K562 (cell line): ENCODE results near the gene PSD2. TPM values are rescaled to one million over a fixed set of nuclear protein-coding genes. Genes with fewer than 3 reads are reported as not detected.

ENCODE experiments used
- AFF1 ChIP-seq, 2 experiments: fragments of 450-650 bp; IDR thresholded peaks; 2 replicates each; pipeline ENCODE4 v1.6.1; 2018; ENCODE audit warnings: mild to moderate bottlenecking in 2 of 2, low read depth in 1 of 2; ENCODE audit not compliant: partially characterized antibody in 2 of 2
- ETV6 ChIP-seq, 3 experiments: fragments of 150-350 bp in 1 of 3; sonication (generic) in 1 of 3; formaldehyde crosslinking in 1 of 3; IDR thresholded peaks; 2 replicates each; pipeline versions ENCODE4 v1.6.1 to v1.8.0; 2014 to 2022; ENCODE audit warnings: borderline replicate concordance in 2 of 3, low read depth in 2 of 3, antibody characterized with exemption in 1 of 3, low read length in 1 of 3, mild to moderate bottlenecking in 1 of 3, missing genetic modification reagents in 1 of 3
- FOS ChIP-seq: IDR thresholded peaks from 3 replicates; pipeline ENCODE4 v1.6.1; 2011; ENCODE audit not compliant: insufficient read length; ENCODE audit errors: extremely low read depth
- HDAC8 ChIP-seq: fragments of 450-650 bp; IDR thresholded peaks from 2 replicates; pipeline ENCODE4 v1.6.1; 2016; ENCODE audit warnings: mild to moderate bottlenecking, missing genetic modification characterization, moderate library complexity, missing compliant biosample characterization
- IFI16 ChIP-seq: fragments of 250-450 bp; sonication (Bioruptor Pico); IDR thresholded peaks from 2 replicates; pipeline ENCODE4 v2.1.2; 2022; ENCODE audit warnings: mild to moderate bottlenecking, inconsistent platforms
- LARP7 ChIP-seq: fragments of 450-650 bp; IDR thresholded peaks from 2 replicates; pipeline ENCODE4 v1.6.1; 2016
- NRF1 ChIP-seq, 2 experiments: fragments of 450-650 bp; IDR thresholded peaks in 1 of 2; conservative IDR thresholded peaks in 1 of 2; 2 replicates each; pipeline ENCODE4 v1.6.1; 2014; ENCODE audit warnings: mild to moderate bottlenecking in 2 of 2
- PBX2 ChIP-seq, 2 experiments: IDR thresholded peaks in 1 of 2; conservative IDR thresholded peaks in 1 of 2; 2 replicates each; pipeline ENCODE4 v1.6.1; 2016; ENCODE audit warnings: low read depth in 2 of 2, mild to moderate bottlenecking in 1 of 2, missing compliant biosample characterization in 1 of 2, missing genetic modification characterization in 1 of 2, moderate library complexity in 1 of 2
- RAD21 ChIP-seq, 2 experiments: fragments of 250-450 bp in 1 of 2; fragments of 450-650 bp in 1 of 2; sonication (Bioruptor Pico) in 1 of 2; formaldehyde crosslinking in 1 of 2; IDR thresholded peaks in 1 of 2; conservative IDR thresholded peaks in 1 of 2; 2 replicates each; pipeline versions ENCODE4 v1.4.0 to v1.8.0; 2020 to 2022; ENCODE audit warnings: mild to moderate bottlenecking in 2 of 2, moderate library complexity in 1 of 2
- RBFOX2 ChIP-seq: fragments of 200-400 bp; formaldehyde crosslinking; IDR thresholded peaks from 2 replicates; pipeline ENCODE4 v1.6.1; 2017; ENCODE audit warnings: low read depth, mild to moderate bottlenecking, low read length, moderate library complexity
- TCF7 ChIP-seq: sonication (generic); IDR thresholded peaks from 2 replicates; pipeline ENCODE4 v1.6.1; 2016; ENCODE audit warnings: antibody characterized with exemption, borderline replicate concordance
- TEAD1 ChIP-seq, 2 experiments: fragments of 450-650 bp in 1 of 2; sonication (generic) in 1 of 2; formaldehyde crosslinking; IDR thresholded peaks; 2 replicates each; pipeline versions ENCODE4 v1.4.0 to v1.8.0; 2020 to 2022; ENCODE audit warnings: mild to moderate bottlenecking in 2 of 2, missing genetic modification reagents in 1 of 2
- ZNF316 ChIP-seq: fragments of 450-650 bp; IDR thresholded peaks from 2 replicates; pipeline ENCODE4 v1.6.1; 2016
- ZNF41 ChIP-seq: fragments of 250-450 bp; sonication (Bioruptor Pico); conservative IDR thresholded peaks from 2 replicates; pipeline ENCODE4 v1.4.0; 2020; ENCODE audit warnings: mild to moderate bottlenecking
- polyA plus RNA-seq, 8 experiments: library from polyadenylated mRNA; depleted of rRNA in 4 of 8; stranded (reverse) in 5 of 8; unstranded in 3 of 8; fragments of >200 nt; fragmentation: Nextera tagmentation in 2 of 8; fragmentation: Illumina TruSeq in 1 of 8; extraction: Ambion mirVana in 2 of 8; extraction: Trizol in 1 of 8; gene quantifications; 2 replicates each; pipeline versions ENCODE4 v1.2.1 to v1.2.3, GENCODE V29; 2011 to 2014; ENCODE audit warnings: inconsistent platforms in 1 of 8, missing spikeins in 1 of 8
- total RNA-seq, 7 experiments: library from RNA; depleted of rRNA in 6 of 7; stranded (reverse); fragments of >200 nt in 6 of 7; fragmentation: Illumina TruSeq in 2 of 7; extraction: Trizol in 2 of 7; gene quantifications; 2 replicates each; pipeline versions ENCODE4 v1.2.1 to v1.2.3, GENCODE V29; 2011 to 2021; ENCODE audit warnings: low replicate concordance in 1 of 7

PSD2 gene
- total and polyA plus RNA-seq, 9 of the 15 experiments (the other 6 are each of a cell fraction or from before 2014, with no cell fraction given) = 0.01 to 0.09 (median 0.04) TPM; not detected in 4

GRCh38 chr5:139774980-139775661, 20.5 kb upstream of the PSD2 start (continued):
- TF ChIP-seq TEAD1 (CRISPR knock-in tag; IDR thresholded peaks at IDR 0.05) (peak in 1 of 2 experiments; percentile 72; a peak in 1 of 4 replicates), ETV6 (IDR thresholded peaks at IDR 0.05; ENCODE audit: borderline replicate concordance in 1 of 2, low read depth in 2 of 2, low read length in 1 of 2) (no peak), ETV6 (CRISPR knock-in tag; IDR thresholded peaks at IDR 0.05; ENCODE audit: borderline replicate concordance) (no peak), ZNF316 (no peak), HDAC8 (tag) (no peak), RAD21 (CRISPR knock-in tag; conservative IDR thresholded peaks at IDR 0.05 in 1 of 2, IDR thresholded peaks at IDR 0.05 in 1 of 2) (peak; percentile 53 to 76), TCF7 (no peak), LARP7 (no peak), AFF1 (IDR thresholded peaks at IDR 0.05; ENCODE audit: low read depth in 1 of 2, partially characterized antibody in 2 of 2) (no peak), RBFOX2 (no peak), NRF1 (conservative IDR thresholded peaks at IDR 0.05 in 1 of 2, IDR thresholded peaks at IDR 0.05 in 1 of 2) (peak in 1 of 2 experiments; percentile 54; a peak in 2 of 4 replicates), ZNF41 (no peak), FOS (no peak), PBX2 (CRISPR knock-in tag; IDR thresholded peaks at IDR 0.05; ENCODE audit: low read depth) (no peak), PBX2 (tag; conservative IDR thresholded peaks at IDR 0.05; ENCODE audit: low read depth) (no peak), IFI16 (CRISPR knock-in tag) (no peak)
